Lung microvascular endothelial cell (primary cell): ENCODE data around the gene RPS3. TPM values are rescaled to one million over a fixed set of nuclear protein-coding genes. Genes with fewer than 3 reads are reported as not detected.

ENCODE experiments used
- DNase-seq, 2 donors: peaks; one replicate each; pipeline versions ENCODE4 v3.0.0 to v3.0.0-alpha.2; 2010; ENCODE audit warnings: low read depth in 2 of 2
- total RNA-seq: library from RNA; depleted of rRNA; stranded (reverse); fragments of >200 nt; gene quantifications from 2 replicates; pipeline ENCODE4 v1.2.1, GENCODE V29; 2014

RPS3 gene
- total RNA-seq, 1 donor from 2014 or later: 2,243 TPM

DNA sequence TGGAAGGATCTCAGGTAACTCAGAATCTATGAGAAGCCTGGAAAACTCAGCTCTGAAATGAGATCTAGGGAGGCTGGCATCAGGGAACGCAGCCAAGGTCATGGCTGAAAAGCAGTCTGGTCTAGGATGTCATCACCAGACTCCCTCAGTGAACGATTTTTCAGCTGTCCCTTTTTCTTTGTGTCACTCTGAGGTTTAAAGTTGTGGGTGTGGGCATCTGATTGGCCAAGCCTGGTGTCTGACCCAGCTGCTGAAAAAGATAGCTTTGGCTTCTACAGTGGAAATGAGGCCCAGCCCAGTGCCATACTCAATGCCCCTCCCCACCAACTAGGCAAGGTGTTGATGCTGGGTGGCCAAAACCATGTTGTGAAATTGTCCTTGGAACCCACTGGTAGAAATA, 14.5 kb downstream of the RPS3 start:
- no peak for DNase-seq

DNA sequence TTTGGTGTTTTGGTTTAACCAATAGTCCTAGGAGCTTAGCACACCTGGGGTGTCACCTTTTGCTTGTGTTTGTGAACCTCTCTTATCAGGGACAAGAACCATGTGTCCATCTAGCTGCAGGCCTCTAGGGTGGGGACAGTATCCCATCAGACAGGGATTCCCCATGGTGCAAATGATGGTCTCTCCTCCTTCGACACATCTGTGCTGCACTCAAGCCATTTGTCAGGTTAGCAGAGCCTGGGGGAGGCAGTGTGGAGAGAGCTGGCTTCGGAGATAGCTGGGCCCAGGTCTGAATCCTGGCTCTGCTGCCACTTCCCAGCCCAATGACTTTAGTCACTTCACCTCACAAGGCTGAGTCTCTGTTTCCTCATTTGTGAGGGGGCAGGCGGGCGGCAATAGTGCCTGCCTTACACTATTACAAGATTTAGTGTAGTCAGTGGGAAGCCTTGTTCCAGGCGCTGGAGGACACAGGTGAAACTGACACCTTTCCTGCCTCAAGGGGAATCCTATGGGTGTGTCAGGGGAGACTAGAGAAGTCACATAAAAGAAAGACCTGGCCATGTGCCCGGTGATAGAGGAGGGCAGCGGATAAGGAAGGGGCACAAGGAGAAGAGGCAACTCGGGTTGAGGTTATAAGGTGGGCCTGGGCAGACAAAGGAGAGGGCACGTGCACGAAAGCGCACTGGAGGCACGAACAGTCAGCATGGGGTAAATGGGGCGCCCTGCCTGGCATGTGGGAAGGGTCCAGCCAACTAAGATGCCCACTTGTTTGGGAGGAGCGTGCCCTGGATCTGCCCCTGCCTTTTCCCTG, 21.1 kb downstream of the RPS3 start:
- no peak for DNase-seq

- no peak for DNase-seq
These were observed 21.8 kb downstream of the RPS3 start for GRCh38 chr11:75421035-75421602.

GRCh38 chr11:75421902-75422247, 22.6 kb downstream of the RPS3 start:
- DNase-seq: no peak

DNA sequence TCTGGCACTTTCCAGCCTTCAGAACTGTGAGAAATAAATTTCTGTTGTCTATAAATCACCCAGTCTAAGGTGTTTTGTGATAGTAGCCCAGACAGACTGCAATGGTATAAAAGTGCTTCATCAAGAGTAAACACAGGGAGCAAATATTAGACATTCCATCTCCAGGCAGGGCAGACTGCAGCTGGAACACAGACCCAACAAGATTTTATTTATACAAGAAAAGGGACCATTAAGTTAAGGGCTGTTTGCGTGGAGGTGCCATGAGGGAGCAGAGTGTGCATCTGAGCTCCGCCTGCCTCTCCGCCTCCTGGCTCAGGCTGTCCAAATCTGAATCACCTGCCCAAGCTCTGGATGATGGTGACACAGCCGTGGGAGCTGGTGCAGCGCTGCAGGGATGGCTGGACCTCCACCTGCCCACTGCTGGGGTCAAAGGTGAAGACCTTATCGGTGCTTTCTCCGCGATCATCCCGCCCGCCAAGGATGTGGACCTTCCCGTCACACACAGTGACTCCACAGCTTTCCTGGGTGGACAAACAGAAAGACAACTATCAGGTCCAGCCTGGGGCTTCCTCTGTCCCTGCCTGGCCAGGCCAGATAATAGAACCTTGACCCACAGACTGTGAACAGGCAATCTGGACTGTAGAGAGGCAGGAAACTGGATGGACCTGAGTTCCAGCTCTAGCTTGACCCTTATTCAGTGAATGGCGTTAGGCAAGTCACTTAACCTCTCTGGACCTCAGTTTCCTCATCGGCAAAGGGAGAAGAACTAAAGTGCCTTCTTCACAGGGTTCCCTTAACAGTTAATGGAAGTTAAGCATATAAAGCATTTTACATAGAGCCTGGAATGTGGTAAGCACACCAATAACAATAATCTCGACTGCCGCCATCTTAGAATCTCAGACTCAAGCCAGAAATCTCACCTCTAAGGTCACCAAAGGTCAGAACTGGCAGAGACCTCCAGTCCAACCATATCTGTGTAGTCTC, 23.2 kb downstream of the RPS3 start:
- no peak for DNase-seq

DNA sequence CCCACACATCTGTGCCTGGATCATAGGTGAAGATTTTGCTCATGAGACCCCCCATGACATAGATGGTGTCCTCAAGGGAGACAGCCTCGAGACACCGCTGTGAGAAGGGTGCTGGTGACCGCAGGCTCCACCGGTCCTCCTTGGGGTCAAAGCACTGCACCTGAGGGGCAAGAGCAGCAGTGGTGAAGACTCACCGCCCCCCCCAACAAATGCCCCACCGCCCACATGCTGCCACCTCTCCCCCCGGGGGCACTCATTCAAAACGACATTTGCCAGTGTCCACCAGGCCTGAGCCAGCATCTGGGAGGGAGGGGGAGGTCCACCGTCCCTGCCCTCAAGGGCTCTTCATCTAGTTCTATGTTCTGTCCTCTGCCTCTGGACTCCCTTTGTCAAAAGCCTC, 24.4 kb downstream of the RPS3 start:
- DNase-seq: no peak

- no peak for DNase-seq
These were observed 25.1 kb downstream of the RPS3 start for GRCh38 chr11:75424396-75424795.

DNA sequence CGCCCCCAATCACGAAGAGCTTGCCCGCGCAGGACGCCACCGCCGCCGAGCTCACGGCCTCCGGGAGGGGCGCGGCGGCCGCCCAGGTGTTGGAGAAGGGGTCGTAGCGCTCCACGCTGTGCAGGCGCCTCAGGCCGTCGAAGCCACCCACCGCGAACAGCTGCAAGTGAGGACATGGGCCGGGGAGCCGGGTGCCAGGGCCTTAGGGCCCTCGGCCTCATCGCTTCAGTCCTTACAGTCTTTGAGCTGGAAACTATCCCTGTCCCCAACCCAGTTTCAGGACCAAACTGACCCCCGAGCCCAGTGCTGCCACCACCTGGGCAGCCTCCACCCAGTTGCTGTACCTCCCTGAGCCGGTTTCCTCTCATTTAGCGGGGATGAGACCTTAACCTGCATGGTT, 26.1 kb downstream of the RPS3 start:
- peak in 1 of 2 donors; percentile 31 for DNase-seq

DNA sequence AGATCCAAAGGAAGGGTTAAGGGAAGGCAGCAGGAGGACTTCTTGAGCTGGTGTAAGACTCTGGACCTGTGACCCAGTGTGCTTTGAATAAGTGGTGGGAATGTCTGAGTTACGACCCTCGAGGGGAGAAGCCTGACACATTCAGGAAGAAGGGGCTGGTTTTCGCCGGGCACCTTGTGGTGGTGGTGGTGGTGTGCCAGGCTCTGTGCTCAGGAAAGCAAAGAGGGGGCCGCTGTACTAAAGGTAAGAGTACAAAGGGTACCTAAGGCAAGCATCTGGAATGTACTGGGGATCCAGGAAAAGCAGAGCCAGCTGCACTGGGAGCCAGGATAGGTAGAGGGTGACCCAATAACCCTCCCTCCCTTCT, 27.4 kb downstream of the RPS3 start:
- DNase-seq: no peak

DNA sequence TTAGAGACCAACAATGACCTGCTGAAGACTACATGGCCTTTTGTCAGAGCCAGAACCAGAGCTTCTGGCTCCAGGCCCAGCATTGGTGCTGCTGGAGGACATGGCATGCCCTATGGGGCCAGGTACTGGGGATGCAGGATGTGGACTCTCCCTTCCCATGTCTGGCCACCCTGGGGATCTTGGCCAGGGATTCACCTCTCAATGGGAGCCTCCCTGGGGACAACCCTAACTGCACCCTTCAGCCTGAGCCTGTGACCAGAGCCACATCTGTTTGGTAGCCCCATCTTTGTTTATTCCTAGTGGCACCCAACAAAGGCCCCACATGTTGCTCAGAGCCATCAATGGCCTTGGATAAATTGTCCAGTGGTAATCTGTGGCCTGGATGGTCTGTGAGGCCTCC, 27.9 kb downstream of the RPS3 start:
- no peak for DNase-seq

DNA sequence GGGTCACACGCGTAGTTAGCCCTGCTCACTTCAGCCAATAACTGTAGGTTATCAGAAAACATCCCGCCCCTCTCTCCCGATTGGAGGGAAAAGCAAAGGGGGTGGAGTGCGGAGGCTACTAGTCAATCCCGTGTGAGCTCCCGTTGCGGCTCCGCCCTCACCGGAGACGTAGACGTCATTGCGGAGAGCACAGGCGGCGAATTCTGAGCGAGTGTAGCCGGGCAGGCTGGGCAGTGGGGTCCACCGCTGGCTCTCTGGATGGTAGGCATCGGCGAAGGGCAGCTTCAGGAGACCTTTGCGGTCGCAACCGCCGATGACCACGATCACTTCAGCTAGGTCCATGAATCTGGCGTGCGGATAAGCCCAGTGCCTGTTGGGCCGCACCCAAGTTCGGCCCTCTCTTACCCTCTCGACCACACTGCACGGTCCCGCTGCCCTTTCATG, 29.0 kb downstream of the RPS3 start:
- peak; percentile 86 to 92 for DNase-seq

DNA sequence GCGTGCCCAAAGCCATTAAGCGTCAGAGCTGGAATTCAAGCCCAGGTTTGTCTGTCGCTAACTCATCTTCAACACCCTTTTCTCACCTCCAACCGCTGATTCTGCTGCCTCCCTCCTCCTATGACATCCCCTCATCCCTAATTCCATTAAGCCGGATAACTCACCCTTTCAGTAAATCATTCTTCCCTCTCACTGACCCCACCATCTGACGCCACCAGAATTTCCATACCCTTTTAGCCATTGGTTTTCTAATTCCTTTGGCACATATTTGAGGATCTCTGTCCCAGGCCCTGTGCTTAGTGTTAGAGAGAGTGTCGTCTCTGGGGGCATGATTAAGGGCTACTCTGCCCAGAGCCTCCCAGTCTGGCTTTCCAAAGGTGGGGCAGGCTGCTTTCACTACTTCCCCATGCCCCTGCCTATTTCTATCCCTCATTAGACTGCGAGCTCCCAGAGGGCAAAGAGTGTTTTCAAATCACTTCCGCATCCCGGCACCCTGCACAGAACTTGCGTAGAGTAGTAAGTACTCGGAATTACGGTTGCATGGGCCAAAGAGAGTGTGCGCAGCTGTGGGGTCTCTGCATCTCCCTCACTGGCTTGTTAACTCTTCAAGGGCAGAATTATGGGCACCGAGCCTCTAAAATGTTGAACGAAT, 29.8 kb downstream of the RPS3 start:
- DNase-seq: no peak

GRCh38 chr11:75429641-75429901, 30.3 kb downstream of the RPS3 start:
- no peak for DNase-seq

DNA sequence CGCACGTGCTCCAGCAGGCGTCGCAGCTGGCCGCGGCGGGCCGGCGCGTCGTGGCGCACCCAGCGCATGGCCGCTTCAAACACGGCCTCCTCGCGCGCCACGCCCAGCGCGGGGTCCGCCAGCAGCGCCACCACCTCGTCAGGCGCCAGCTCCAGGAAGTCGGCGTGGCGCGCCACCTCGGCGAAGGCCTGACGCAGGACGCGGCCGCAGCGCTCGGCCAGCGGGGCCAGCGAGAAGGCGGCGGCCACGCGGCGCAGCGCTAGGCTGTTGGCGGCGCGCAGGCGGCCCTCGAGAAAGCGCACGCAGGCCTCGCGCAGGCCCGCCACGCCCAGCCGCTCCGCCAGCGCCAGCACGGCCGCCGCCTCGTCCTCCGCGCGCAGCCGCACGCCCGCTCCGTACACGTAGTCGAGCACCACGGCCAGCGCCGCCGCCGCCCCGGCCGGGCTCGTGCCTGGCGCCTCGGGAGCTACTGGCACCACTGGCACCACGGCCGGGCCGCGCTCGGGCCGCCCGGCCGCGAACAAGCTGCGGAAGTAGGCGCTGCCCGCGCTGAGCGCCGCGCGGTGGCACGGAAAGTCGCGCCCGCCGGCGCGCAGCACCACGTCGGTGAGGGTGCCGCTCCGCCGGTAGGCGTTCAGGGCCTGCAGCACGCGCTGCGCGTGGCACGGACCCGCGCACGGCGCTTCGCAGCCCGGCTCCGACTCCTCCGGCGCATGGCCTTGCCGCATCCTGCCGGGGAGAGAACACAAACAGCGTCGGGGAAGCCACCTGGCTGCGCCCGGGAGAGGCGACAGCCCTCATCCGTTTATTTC, 30.8 kb downstream of the RPS3 start:
- DNase-seq: peak; percentile 77 to 80

- no peak for DNase-seq
These were observed 31.6 kb downstream of the RPS3 start for GRCh38 chr11:75430714-75431532.

DNA sequence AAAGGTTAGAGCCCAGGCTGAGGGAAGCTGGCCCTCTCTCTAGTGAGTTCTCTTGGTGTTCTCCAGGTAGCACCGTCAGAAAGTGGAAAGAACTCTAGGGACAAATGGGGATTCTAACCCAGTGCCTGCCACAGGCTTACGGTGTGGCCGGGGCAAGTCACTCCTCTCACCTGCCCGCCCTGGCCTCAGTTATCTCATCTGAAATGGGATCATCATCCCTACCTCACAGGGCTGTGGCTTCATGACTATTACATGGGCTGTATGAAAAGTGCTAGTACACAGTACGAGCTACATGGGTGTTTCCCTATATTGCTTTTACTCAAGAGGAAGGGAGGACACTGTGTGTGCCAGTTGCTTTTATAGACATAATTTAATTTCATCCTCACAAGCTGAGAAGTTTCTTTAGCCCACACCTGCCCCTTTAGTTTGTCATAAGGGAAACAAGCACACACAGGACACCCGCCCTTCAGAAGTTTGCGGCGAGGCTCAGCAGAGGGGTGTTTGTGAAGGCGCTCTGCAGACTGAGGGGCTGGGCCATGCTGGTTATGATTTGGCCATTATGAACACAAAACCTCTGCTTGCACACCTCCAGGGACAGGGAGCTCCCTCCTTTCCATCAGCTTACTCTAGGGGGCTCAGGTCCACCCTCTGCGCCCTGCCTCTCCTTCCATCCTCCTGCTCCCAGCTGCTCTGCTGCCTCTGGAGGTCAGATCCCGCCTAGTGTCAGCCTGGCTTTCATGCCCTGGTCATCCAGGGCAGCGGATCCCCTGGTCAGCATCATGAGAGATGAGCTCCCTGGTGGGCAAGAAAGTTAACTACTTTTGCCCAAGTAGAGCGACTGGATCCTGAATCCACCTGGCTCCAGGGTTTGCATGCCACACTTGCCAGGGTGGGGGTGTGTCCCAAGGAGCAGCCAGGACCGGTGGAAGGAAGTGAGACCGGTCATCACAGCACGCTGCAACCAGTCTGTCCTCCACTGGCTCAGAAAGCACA, 32.5 kb downstream of the RPS3 start:
- DNase-seq: no peak

- peak in 1 of 2 donors; percentile 35 for DNase-seq
These were observed 33.6 kb downstream of the RPS3 start, which contains the start of gene KLHL35 for GRCh38 chr11:75432911-75433321. Gene KLHL35, minus strand, starts transcription at chr11:75433203. Its CDS starts 2,574 bp downstream, at chr11:75430629.

DNA sequence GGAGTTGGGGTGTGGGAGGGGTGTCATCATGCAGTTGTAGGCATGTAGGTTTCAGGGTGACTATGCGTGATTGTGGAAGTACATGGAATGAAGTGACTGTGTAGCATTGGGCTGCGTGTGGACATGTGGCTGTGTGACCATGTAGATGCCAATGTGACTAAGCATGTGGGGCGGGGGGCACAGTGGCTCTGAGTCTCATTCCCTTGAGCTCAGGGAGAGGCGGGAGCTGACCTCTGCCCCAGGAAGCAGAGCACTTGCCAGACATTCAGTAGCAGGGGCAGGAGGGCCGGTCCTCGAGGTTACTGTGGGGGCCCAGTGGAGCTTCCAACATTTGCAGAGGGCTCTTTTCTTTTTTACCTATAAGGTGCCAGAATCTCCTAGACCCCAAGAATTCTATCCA, 34.1 kb downstream of the RPS3 start:
- DNase-seq: no peak

- no peak for DNase-seq
These were observed 34.7 kb downstream of the RPS3 start for GRCh38 chr11:75434051-75434450.
